ENCODE measurements around the gene LAMC1.

DNA sequence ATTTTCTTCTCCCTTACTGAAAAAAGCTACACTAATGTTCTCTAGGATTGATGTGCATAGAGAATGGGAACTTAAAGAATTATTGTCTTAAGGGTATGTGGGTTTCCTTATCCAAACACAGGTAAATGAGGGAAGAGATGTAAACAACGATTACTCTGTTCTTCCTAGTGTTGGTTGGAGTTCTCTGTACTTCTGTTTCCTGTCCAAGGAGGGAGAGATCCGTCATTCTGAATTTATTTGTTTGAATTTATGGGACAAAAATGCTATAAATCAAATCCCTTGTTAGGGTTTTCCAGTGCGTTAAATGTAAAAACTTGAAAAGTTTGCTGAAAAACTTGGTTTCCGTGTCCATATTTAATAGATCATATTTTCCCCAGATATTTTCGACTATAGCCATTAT is 29.6 kb downstream of the LAMC1 start:
- TF ChIP-seq ZNF626 (tag by site-specific recombination; IDR thresholded peaks at IDR 0.05) (no peak), ZNF416 (tag by site-specific recombination; IDR thresholded peaks at IDR 0.05) (no peak), MZF1 (tag by site-specific recombination; IDR thresholded peaks at IDR 0.05; ENCODE audit: borderline replicate concordance) (no peak), YY1 (tag by site-specific recombination; IDR thresholded peaks at IDR 0.05) (no peak), KLF16 (tag by site-specific recombination; IDR thresholded peaks at IDR 0.05) (no peak), ZBTB1 (tag by site-specific recombination; IDR thresholded peaks at IDR 0.05) (no peak), ZNF596 (tag by site-specific recombination; IDR thresholded peaks at IDR 0.05) (no peak), ZFP41 (tag by site-specific recombination; IDR thresholded peaks at IDR 0.05; ENCODE audit: borderline replicate concordance) (no peak), ZSCAN16 (tag by site-specific recombination; IDR thresholded peaks at IDR 0.05) (no peak), ZNF274 (IDR thresholded peaks at IDR 0.05; ENCODE audit: low read length) (no peak), ZNF274 (tag by site-specific recombination; IDR thresholded peaks at IDR 0.05; ENCODE audit: borderline replicate concordance) (no peak)
- TF ChIP-seq, protein P1, sequence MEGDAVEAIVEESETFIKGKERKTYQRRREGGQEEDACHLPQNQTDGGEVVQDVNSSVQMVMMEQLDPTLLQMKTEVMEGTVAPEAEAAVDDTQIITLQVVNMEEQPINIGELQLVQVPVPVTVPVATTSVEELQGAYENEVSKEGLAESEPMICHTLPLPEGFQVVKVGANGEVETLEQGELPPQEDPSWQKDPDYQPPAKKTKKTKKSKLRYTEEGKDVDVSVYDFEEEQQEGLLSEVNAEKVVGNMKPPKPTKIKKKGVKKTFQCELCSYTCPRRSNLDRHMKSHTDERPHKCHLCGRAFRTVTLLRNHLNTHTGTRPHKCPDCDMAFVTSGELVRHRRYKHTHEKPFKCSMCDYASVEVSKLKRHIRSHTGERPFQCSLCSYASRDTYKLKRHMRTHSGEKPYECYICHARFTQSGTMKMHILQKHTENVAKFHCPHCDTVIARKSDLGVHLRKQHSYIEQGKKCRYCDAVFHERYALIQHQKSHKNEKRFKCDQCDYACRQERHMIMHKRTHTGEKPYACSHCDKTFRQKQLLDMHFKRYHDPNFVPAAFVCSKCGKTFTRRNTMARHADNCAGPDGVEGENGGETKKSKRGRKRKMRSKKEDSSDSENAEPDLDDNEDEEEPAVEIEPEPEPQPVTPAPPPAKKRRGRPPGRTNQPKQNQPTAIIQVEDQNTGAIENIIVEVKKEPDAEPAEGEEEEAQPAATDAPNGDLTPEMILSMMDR (tag by site-specific recombination; IDR thresholded peaks at IDR 0.05) = no peak
- TF ChIP-seq, protein P2, sequence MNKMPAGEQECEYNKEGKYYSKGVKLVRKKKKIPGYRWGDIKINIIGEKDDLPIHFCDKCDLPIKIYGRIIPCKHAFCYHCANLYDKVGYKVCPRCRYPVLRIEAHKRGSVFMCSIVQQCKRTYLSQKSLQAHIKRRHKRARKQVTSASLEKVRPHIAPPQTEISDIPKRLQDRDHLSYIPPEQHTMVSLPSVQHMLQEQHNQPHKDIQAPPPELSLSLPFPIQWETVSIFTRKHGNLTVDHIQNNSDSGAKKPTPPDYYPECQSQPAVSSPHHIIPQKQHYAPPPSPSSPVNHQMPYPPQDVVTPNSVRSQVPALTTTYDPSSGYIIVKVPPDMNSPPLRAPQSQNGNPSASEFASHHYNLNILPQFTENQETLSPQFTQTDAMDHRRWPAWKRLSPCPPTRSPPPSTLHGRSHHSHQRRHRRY (tag by site-specific recombination; IDR thresholded peaks at IDR 0.05) = no peak
- TF ChIP-seq, protein P3, sequence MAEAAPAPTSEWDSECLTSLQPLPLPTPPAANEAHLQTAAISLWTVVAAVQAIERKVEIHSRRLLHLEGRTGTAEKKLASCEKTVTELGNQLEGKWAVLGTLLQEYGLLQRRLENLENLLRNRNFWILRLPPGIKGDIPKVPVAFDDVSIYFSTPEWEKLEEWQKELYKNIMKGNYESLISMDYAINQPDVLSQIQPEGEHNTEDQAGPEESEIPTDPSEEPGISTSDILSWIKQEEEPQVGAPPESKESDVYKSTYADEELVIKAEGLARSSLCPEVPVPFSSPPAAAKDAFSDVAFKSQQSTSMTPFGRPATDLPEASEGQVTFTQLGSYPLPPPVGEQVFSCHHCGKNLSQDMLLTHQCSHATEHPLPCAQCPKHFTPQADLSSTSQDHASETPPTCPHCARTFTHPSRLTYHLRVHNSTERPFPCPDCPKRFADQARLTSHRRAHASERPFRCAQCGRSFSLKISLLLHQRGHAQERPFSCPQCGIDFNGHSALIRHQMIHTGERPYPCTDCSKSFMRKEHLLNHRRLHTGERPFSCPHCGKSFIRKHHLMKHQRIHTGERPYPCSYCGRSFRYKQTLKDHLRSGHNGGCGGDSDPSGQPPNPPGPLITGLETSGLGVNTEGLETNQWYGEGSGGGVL (tag by site-specific recombination; IDR thresholded peaks at IDR 0.05) = no peak
- TF ChIP-seq, protein P4, sequence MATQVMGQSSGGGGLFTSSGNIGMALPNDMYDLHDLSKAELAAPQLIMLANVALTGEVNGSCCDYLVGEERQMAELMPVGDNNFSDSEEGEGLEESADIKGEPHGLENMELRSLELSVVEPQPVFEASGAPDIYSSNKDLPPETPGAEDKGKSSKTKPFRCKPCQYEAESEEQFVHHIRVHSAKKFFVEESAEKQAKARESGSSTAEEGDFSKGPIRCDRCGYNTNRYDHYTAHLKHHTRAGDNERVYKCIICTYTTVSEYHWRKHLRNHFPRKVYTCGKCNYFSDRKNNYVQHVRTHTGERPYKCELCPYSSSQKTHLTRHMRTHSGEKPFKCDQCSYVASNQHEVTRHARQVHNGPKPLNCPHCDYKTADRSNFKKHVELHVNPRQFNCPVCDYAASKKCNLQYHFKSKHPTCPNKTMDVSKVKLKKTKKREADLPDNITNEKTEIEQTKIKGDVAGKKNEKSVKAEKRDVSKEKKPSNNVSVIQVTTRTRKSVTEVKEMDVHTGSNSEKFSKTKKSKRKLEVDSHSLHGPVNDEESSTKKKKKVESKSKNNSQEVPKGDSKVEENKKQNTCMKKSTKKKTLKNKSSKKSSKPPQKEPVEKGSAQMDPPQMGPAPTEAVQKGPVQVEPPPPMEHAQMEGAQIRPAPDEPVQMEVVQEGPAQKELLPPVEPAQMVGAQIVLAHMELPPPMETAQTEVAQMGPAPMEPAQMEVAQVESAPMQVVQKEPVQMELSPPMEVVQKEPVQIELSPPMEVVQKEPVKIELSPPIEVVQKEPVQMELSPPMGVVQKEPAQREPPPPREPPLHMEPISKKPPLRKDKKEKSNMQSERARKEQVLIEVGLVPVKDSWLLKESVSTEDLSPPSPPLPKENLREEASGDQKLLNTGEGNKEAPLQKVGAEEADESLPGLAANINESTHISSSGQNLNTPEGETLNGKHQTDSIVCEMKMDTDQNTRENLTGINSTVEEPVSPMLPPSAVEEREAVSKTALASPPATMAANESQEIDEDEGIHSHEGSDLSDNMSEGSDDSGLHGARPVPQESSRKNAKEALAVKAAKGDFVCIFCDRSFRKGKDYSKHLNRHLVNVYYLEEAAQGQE (tag by site-specific recombination; IDR thresholded peaks at IDR 0.05) = no peak

Data from HEK293 (cell line).